GM18867 (cell line): ENCODE data around the gene GIT2.

Experiments used
- ATAC-seq: cut with Tn5 transposase; IDR thresholded peaks from one replicate; pipeline ENCODE4 v1.9.1; 2021; ENCODE audit warnings: mild to moderate bottlenecking, moderate library complexity; ENCODE audit not compliant: unreplicated experiment

Gene GIT2

GRCh38 chr12:109982210-109982609 lies 14.0 kb downstream of the GIT2 start:
- ATAC-seq, result no peak

- ATAC-seq, result no peak
Observed at GRCh38 chr12:109981311-109981710, 14.9 kb downstream of the GIT2 start.

GRCh38 chr12:109972821-109973220 lies 23.3 kb downstream of the GIT2 start:
- ATAC-seq, result no peak

DNA sequence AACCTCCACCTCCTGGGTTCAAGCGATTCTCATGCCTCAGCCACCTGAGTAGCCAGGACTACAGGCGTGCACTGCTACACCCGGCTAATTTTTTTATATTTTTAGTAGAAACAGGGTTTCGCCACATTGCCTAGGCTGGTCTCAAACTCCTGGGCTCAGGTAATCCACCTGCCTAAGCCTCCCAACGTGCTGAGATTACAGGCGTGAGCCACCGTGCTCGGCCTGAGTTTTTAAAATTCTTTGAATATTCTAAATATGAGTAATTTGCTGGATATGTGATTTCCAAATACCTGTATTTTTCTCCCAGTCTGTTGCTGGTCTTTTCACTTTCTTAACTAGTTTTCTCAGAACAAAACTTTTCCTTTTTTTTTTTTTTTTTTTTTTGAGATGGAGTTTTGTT lies 27.4 kb downstream of the GIT2 start:
- no peak for ATAC-seq

DNA sequence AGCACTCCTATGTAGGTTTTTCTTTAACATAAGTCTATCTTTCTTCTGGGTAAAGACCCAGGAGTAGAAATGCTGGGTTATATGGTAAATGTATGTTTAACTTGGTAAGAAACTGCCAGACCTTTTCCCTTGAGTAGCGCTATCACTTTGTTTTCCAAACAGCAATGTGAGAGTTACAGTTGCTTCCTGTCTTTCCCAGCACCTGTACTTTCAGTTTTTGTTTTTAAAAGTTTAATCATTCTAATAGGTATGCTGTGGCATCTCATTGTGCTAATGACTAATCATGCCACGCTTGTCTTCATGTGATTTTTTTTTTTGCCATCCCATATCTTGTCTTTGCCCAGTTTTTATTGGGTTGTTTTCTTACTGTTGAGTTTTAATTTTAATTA lies 28.1 kb downstream of the GIT2 start:
- no peak for ATAC-seq

GRCh38 chr12:109967383-109968031 lies 28.7 kb downstream of the GIT2 start:
- no peak for ATAC-seq

DNA sequence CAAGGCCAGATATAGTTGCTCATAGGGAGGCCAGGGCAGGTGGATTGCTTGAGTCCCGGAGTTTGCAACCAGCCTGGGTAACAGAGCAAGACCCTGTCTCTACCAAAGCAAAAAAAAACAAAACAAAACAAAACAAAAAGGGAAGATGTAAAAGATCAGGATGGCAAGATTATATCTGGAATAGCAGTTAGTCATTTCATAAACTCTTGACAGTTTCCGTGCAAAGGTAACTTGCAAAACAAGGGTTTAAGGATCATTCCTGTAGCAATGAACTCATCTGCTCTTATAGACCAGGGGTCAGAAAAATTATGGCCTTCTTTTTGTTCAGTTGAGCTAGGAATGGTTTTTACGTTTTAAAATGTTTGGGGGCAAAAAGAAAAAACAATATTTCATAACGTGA lies 29.6 kb downstream of the GIT2 start:
- no peak for ATAC-seq

DNA sequence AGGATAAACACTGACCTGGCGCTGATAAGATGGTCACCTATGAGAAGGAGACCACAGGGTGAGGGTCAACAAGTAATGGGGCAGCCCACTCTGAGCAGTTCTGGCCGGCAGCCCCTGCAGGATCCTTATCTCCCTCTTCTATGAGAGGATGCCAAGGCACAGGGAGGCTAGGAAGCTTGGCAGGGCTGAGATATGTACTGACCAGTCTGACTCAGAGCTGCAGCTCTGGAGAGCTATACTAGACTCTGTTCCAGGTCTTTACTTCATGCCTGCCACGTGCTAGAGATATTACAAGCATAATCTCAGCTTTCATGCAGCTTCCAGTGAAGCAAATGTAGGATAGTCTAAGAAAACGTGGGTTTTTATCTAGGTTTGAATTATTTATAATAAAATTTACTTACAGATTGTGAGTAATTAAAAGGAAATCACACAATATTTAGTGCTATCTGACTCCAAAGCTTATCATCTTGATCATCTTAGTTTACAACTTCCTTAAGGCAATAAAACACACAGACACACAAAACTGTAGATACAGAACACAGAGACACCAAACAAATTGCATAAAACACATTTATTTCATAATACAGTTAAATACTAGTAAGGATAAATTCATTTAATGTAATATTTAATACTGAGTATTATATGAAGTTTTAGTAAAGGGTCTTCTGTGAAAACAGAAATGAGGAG lies 32.3 kb downstream of the GIT2 start:
- ATAC-seq, result no peak

GRCh38 chr12:109963330-109963729 lies 32.8 kb downstream of the GIT2 start:
- ATAC-seq, result no peak

DNA sequence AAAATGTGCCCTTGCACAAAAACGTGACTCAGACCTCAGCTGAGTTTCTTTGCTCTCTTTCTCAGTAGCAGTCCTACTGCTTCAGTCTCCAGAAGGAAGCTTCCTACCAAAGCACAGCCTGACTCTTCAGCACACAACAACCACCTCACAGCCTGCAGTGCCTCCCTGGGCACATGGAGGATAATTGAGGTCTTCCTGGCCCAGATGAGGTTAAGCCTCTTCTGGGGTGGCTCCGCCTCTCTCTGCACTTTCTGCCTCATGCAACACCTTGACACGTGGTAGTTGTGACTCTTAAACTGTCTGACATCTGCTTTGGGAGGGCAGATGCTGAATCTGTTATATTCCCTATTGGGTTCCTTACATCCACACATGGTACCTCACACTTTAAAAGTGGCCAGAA lies 33.8 kb downstream of the GIT2 start:
- ATAC-seq, result no peak

GRCh38 chr12:109961612-109962011 lies 34.6 kb downstream of the GIT2 start:
- no peak for ATAC-seq

DNA sequence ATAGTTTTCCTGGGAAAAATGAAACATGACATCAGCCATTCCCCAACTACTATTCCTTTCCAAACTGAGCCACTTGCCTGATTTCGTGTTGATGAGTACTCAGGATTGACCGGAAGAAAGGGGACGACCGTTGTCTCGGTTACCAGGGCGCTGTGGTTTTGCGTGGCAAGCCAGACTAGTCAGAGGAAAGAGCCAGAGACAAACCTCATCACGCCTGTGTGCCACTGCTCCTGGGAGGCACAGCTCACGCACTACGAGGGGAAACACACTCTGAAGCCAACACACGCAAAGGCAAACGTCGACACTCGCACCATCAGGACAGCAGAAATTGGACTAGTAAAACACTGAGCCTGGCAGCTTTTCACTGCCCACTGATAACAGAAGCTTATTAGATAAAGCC lies 35.0 kb downstream of the GIT2 start:
- no peak for ATAC-seq

DNA sequence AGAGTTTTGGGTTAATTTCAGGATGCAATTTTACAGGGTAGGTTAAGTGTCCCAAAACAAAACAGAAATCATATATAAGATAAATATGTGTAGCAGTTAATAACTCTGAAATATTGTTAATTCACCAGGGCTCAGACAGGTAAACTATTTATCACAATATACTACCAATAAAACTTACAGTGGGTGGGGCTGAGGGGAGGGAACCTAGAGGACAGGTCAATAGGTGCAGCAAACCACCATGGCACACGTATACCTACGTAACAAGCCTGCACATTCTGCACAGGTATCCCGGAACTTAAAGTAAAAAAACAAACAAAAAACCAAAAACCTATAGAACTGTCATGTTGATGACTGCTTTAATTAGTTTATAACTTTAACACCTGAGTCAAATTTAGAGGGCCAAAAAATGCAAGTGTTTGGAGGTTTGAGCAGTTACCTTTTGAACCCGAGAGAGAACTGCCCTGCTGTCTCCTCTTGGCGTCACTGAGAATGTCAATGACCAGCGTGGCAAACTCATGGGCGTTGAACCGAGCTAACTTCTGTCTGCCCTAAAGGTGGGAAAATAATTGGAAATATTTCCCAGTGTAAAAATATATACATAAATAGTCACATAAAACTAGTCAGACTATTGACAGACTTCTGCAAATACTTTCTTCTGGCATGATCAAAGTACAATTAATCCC lies 36.6 kb downstream of the GIT2 start:
- no peak for ATAC-seq

GRCh38 chr12:109958374-109958773 lies 37.8 kb downstream of the GIT2 start:
- no peak for ATAC-seq

DNA sequence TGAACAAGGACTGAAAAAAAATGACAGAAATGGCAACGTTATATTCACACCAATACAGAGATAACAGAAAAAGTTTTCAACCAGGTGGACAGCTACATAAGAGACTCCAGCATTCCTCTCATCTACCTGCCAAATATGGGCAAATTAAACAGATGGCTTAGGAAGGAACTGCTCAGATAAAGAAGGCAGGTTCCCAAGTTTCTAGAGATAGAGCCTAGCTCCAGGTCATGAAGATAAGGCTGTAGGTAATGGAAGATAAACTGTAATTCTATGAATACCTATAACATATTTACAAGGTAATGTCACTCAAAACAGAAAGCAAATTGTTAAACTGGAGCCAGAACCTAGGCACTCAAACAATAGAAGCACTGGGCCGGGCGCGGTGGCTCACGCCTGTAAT lies 42.5 kb downstream of the GIT2 start:
- ATAC-seq, result no peak

GRCh38 chr12:109952873-109953272 lies 43.3 kb downstream of the GIT2 start:
- ATAC-seq, result no peak

DNA sequence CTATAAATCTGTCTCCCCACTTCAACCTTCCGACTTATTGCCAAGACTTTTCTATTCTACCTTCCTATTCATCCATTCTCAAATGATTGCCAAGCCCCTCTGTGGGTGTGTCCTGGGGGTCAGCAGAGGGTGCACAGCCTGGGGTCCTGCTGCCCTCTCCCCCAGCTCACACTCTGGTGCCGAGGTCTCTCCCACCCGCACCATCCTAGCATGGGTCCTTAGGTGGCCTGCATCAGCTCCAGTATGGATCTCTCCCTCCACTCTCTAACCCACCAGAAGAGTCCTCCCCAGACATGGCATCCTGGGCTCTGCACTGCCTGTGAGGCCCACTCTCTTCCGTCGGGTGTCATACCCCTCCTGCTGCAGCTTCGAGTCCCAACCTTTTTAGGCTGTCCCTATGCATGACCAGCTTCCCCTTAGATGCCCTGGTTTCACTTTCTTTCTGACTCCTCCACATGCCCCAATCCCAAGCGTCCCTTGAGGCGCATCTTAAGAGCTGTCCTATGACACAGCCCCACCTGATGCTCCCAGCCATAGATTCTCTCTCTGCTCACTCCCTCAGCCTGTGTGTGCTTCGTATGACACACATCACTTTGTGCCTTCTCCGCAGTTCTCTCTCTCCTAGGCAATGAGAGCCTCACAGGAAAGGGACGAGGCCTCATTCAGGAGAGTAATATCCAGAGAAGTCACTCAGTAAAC lies 43.9 kb downstream of the GIT2 start:
- ATAC-seq, result no peak

DNA sequence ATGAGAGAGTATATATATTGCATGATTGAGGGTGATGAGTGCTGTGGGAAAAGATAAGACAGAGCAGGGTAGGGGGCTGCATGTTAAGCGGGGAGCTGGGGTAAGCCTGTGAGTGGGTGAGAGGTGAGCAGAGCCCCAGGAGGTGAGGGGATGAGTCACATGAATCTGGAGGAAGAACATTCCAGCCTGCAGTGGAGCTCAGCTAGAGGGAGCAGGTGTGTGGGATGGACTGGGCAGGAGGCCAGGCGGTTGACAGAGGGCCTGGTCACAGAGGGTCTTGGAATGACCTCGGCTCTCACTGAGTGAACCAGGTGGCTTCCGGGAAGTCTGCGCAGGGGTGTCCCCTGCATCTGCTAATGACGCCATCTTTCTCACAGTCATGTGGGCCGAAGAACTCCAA lies 44.4 kb downstream of the GIT2 start:
- no peak for ATAC-seq

DNA sequence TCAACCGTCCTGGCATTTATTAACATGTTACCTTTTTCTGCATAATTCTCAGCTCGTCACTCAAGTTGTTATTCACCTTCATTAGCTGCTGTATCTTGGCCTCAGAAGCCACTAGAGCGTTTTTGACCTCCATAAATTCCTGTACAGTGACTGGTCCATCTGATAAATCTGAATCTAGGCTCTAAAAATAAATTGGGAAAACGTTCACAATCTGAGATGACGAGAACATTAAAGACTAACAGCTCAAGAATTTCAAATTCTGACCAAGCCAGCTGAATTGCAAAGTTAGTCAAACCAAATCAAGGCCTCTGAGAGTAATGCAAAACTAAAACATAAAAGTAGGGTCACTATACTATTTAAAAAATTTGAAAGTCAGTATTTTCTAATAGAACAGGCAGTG lies 45.0 kb downstream of the GIT2 start:
- ATAC-seq, result no peak

- no peak for ATAC-seq
Observed at GRCh38 chr12:109950625-109951024, 45.5 kb downstream of the GIT2 start.

GRCh38 chr12:109949089-109949488 lies 47.1 kb downstream of the GIT2 start:
- no peak for ATAC-seq

GRCh38 chr12:109948368-109948767 lies 47.8 kb downstream of the GIT2 start:
- ATAC-seq, result no peak
